K562 (cell line): ENCODE results near the gene PELI3.

Experiments
- ARID4B ChIP-seq: sonication (generic); formaldehyde crosslinking; IDR thresholded peaks from 2 replicates; pipeline ENCODE4 v1.8.0; 2022; ENCODE audit warnings: mild to moderate bottlenecking, missing genetic modification reagents
- BRCA1 ChIP-seq, 2 experiments: fragments of 450-650 bp in 1 of 2; sonication (generic) in 1 of 2; formaldehyde crosslinking in 1 of 2; IDR thresholded peaks; 2 replicates each; pipeline versions ENCODE4 v1.5.0 to v1.6.1; 2017 to 2020; ENCODE audit warnings: mild to moderate bottlenecking in 1 of 2, missing genetic modification reagents in 1 of 2
- CTCF ChIP-seq, 3 experiments: IDR thresholded peaks in 2 of 3; conservative IDR thresholded peaks in 1 of 3; 2 replicates each; pipeline ENCODE4 v1.5.1; 2011 to 2012; ENCODE audit warnings: low read length in 3 of 3, mild to moderate bottlenecking in 3 of 3, control low read depth in 2 of 3, improper control_type of control experiment in 1 of 3, inconsistent platforms in 1 of 3, low read depth in 1 of 3, mixed read lengths in 1 of 3, moderate library complexity in 1 of 3; ENCODE audit not compliant: insufficient read depth in 2 of 3
- FOXA1 ChIP-seq: fragments of 450-650 bp; IDR thresholded peaks from 2 replicates; pipeline ENCODE4 v1.6.1; 2016; ENCODE audit warnings: mild to moderate bottlenecking, borderline replicate concordance
- FOXM1 ChIP-seq, 2 experiments: fragments of 450-650 bp in 1 of 2; sonication (generic) in 1 of 2; formaldehyde crosslinking in 1 of 2; IDR thresholded peaks; 2 replicates each; pipeline versions ENCODE4 v1.6.1 to v1.9.0; 2017 to 2022; ENCODE audit warnings: low read depth in 2 of 2, mild to moderate bottlenecking in 2 of 2, missing genetic modification reagents in 1 of 2, moderate library complexity in 1 of 2
- GABPB1 ChIP-seq: sonication (generic); formaldehyde crosslinking; IDR thresholded peaks from 2 replicates; pipeline ENCODE4 v1.8.0; 2022; ENCODE audit warnings: mild to moderate bottlenecking, missing genetic modification reagents
- PKNOX1 ChIP-seq: fragments of 450-650 bp; IDR thresholded peaks from 2 replicates; pipeline ENCODE4 v1.6.1; 2016
- POLR2A ChIP-seq: fragments of 450-650 bp; conservative IDR thresholded peaks from 2 replicates; pipeline ENCODE4 v1.6.1; 2016
- RFX5 ChIP-seq: IDR thresholded peaks from 2 replicates; pipeline ENCODE4 v1.6.1; 2011; ENCODE audit warnings: low read depth, mild to moderate bottlenecking, improper control_type of control experiment, low read length
- SP1 ChIP-seq: sonication (generic); formaldehyde crosslinking; IDR thresholded peaks from 2 replicates; pipeline ENCODE4 v1.8.1; 2022; ENCODE audit warnings: mild to moderate bottlenecking, missing genetic modification reagents
- TF ChIP-seq, protein P1 (sequence below): fragments of 250-450 bp; sonication (Bioruptor Pico); IDR thresholded peaks from 2 replicates; pipeline ENCODE4 v1.8.0; 2021; ENCODE audit warnings: moderate library complexity, mild to moderate bottlenecking, inconsistent platforms
- TF ChIP-seq, protein P2 (sequence below): sonication (generic); formaldehyde crosslinking; IDR thresholded peaks from 2 replicates; pipeline ENCODE4 v1.5.0; 2020; ENCODE audit warnings: missing genetic modification reagents

DNA sequence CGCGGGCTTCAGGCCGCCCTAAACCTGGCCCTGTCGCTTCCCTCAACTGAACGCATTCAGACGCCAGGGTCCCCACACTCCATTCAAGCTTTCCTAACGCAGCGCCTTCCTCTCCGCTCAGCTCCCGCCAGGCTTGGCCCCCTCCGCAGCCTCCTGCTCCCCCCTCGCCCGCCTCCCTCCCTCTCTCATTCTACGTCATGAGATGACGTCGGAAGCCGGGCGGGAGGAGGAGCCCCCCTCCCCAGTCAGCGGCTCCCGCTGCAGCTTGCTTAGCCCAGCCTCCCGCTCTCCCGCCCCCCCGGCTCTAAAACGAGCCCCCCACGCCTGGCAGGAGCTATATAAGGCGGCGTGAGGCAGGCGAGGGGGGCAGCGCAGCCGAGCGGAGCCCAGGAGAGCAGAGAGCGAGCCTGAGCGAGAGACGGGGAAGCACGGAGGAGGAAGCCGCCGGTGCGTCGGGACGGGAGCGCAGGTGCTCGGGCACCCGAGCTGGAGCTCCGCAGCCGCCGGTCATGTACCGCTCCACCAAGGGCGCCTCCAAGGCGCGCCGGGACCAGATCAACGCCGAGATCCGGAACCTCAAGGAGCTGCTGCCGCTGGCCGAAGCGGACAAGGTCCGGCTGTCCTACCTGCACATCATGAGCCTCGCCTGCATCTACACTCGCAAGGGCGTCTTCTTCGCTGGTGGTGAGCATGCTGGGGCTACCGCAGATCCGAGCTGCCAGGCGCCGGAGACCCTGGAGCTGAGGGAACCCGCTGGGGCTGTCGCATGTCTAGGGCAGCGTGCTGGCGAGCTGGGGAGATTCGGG, 45.8 kb upstream of the PELI3 start, which contains the start of gene NPAS4:
- TF ChIP-seq FOXM1 (IDR thresholded peaks at IDR 0.05; ENCODE audit: low read depth) (no peak), FOXM1 (CRISPR knock-in tag; IDR thresholded peaks at IDR 0.05; ENCODE audit: low read depth) (no peak), SP1 (no peak), GABPB1 (CRISPR knock-in tag) (no peak), POLR2A (no peak), PKNOX1 (no peak), ARID4B (CRISPR knock-in tag) (no peak), CTCF (IDR thresholded peaks at IDR 0.05 in 2 of 3, conservative IDR thresholded peaks at IDR 0.05 in 1 of 3; ENCODE audit: insufficient read depth in 2 of 3, low read depth in 1 of 3, low read length in 3 of 3) (no peak), RFX5 (no peak), BRCA1 (IDR thresholded peaks at IDR 0.05) (no peak), BRCA1 (CRISPR knock-in tag; IDR thresholded peaks at IDR 0.05) (no peak), FOXA1 (no peak)
- TF ChIP-seq, protein P1, sequence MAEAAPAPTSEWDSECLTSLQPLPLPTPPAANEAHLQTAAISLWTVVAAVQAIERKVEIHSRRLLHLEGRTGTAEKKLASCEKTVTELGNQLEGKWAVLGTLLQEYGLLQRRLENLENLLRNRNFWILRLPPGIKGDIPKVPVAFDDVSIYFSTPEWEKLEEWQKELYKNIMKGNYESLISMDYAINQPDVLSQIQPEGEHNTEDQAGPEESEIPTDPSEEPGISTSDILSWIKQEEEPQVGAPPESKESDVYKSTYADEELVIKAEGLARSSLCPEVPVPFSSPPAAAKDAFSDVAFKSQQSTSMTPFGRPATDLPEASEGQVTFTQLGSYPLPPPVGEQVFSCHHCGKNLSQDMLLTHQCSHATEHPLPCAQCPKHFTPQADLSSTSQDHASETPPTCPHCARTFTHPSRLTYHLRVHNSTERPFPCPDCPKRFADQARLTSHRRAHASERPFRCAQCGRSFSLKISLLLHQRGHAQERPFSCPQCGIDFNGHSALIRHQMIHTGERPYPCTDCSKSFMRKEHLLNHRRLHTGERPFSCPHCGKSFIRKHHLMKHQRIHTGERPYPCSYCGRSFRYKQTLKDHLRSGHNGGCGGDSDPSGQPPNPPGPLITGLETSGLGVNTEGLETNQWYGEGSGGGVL (CRISPR knock-in tag), result no peak
- TF ChIP-seq, protein P2, sequence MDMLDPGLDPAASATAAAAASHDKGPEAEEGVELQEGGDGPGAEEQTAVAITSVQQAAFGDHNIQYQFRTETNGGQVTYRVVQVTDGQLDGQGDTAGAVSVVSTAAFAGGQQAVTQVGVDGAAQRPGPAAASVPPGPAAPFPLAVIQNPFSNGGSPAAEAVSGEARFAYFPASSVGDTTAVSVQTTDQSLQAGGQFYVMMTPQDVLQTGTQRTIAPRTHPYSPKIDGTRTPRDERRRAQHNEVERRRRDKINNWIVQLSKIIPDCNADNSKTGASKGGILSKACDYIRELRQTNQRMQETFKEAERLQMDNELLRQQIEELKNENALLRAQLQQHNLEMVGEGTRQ (CRISPR knock-in tag), result no peak
